Right hindlimb (tissue), 1 donor: ENCODE measurements around the gene CFAP299.
"Not testable (repeated sequence)": the region's sequence is repeated elsewhere in the genome, so short reads cannot be mapped to it uniquely, and the experiment has no call there.

Experiments used
- DNase-seq: peaks from one replicate; pipeline ENCODE4 v3.0.0-alpha.2; 2018

The CFAP299 gene

GRCh38 chr4:80740375-80740774, 404.8 kb downstream of the CFAP299 start:
- no peak for DNase-seq

GRCh38 chr4:80749558-80749957, 414.0 kb downstream of the CFAP299 start:
- not testable (repeated sequence) for DNase-seq

GRCh38 chr4:80751200-80751599, 415.7 kb downstream of the CFAP299 start:
- DNase-seq: no peak

- no peak for DNase-seq
Measured at GRCh38 chr4:80767944-80768343, 432.4 kb downstream of the CFAP299 start.

GRCh38 chr4:80776168-80776567, 440.6 kb downstream of the CFAP299 start:
- no peak for DNase-seq

GRCh38 chr4:80781431-80781830, 445.9 kb downstream of the CFAP299 start:
- DNase-seq: no peak

- DNase-seq: no peak
Measured at GRCh38 chr4:80787306-80787705, 451.8 kb downstream of the CFAP299 start.

- no peak for DNase-seq
Measured at GRCh38 chr4:80788798-80789197, 453.3 kb downstream of the CFAP299 start.

- DNase-seq: no peak
Measured at GRCh38 chr4:80790152-80790551, 454.6 kb downstream of the CFAP299 start.

- DNase-seq: not testable (repeated sequence)
Measured at GRCh38 chr4:80793660-80794059, 458.1 kb downstream of the CFAP299 start.

- DNase-seq: no peak
Measured at GRCh38 chr4:80798082-80798481, 462.6 kb downstream of the CFAP299 start.

GRCh38 chr4:80800719-80801118, 465.2 kb downstream of the CFAP299 start:
- DNase-seq: not testable (repeated sequence)

- DNase-seq: no peak
Measured at GRCh38 chr4:80803337-80803736, 467.8 kb downstream of the CFAP299 start.

GRCh38 chr4:80806472-80806871, 470.9 kb downstream of the CFAP299 start:
- no peak for DNase-seq

GRCh38 chr4:80809039-80809729, 473.7 kb downstream of the CFAP299 start:
- DNase-seq: no peak

- DNase-seq: no peak
Measured at GRCh38 chr4:80811406-80811805, 475.9 kb downstream of the CFAP299 start.

- no peak for DNase-seq
Measured at GRCh38 chr4:80812145-80812544, 476.6 kb downstream of the CFAP299 start.

GRCh38 chr4:80814266-80814665, 478.7 kb downstream of the CFAP299 start:
- no peak for DNase-seq

GRCh38 chr4:80831383-80832361, 496.1 kb downstream of the CFAP299 start:
- no peak for DNase-seq

- peak; percentile 61 for DNase-seq
Measured at GRCh38 chr4:80839281-80839680, 503.8 kb downstream of the CFAP299 start.

- DNase-seq: no peak
Measured at GRCh38 chr4:80839792-80840191, 504.3 kb downstream of the CFAP299 start.

- DNase-seq: no peak
Measured at GRCh38 chr4:80840396-80840795, 504.9 kb downstream of the CFAP299 start.

- no peak for DNase-seq
Measured at GRCh38 chr4:80841587-80842281, 506.2 kb downstream of the CFAP299 start.
